ENCODE measurements around the gene ITGA8. TPM values are rescaled to one million over a fixed set of nuclear protein-coding genes. Genes with fewer than 3 reads are reported as not detected.
A peak's percentile ranks its signal among the peaks of the same experiment; 100 is the strongest.

The ITGA8 gene
- total RNA-seq, 1 donor = 2.5 TPM

DNA sequence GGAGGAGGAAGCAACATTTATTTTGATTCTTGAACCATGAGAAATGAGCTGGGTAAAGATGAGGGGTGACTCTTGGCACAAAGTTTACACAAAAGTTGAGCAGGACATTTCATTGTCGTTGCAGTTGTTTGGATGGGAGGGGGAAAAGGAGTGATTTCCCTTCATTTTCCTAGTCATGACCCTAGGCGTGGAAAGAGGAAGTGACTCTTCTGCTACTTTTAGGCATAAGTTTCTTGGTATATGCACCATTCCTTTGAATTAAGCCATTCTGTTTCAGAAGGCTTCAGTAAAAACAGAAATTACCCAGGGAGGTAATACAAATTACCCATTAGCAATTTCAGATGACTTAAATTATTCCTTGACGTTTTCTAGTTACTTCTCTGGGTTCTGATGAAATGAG, 234.7 kb downstream of the ITGA8 start:
- Histone ChIP-seq H4K20me1 (ENCODE audit: insufficient read depth, low read length) (no peaks in the 10 kb centered on the region), H3K27me3 (ENCODE audit: insufficient read depth, low read length) (peaks cover 4% of the 10 kb centered on the region), H3K79me2 (ENCODE audit: insufficient read depth, low read length) (no peaks in the 10 kb centered on the region), H2AFZ (ENCODE audit: low read length) (no peak overlapping the region), H3K4me1 (ENCODE audit: insufficient read depth, low read length) (peaks cover 22% of the 10 kb centered on the region), H3K4me3 (ENCODE audit: insufficient read depth, low read length) (no peak overlapping the region), H3K4me2 (ENCODE audit: insufficient read depth, low read length) (no peak overlapping the region), H3K9me3 (ENCODE audit: low read depth, low read length) (no peaks in the 10 kb centered on the region), H3K36me3 (ENCODE audit: insufficient read depth, low read length) (no peaks in the 10 kb centered on the region), H3K27ac (ENCODE audit: low read depth, low read length) (no peak overlapping the region)
- TF ChIP-seq, protein P1, sequence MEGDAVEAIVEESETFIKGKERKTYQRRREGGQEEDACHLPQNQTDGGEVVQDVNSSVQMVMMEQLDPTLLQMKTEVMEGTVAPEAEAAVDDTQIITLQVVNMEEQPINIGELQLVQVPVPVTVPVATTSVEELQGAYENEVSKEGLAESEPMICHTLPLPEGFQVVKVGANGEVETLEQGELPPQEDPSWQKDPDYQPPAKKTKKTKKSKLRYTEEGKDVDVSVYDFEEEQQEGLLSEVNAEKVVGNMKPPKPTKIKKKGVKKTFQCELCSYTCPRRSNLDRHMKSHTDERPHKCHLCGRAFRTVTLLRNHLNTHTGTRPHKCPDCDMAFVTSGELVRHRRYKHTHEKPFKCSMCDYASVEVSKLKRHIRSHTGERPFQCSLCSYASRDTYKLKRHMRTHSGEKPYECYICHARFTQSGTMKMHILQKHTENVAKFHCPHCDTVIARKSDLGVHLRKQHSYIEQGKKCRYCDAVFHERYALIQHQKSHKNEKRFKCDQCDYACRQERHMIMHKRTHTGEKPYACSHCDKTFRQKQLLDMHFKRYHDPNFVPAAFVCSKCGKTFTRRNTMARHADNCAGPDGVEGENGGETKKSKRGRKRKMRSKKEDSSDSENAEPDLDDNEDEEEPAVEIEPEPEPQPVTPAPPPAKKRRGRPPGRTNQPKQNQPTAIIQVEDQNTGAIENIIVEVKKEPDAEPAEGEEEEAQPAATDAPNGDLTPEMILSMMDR (IDR thresholded peaks at IDR 0.05; ENCODE audit: extremely low read depth, low read depth, low read length) = no peak
- no peak for DNase-seq (ENCODE audit: insufficient read length, low spot score, missing footprints)

DNA sequence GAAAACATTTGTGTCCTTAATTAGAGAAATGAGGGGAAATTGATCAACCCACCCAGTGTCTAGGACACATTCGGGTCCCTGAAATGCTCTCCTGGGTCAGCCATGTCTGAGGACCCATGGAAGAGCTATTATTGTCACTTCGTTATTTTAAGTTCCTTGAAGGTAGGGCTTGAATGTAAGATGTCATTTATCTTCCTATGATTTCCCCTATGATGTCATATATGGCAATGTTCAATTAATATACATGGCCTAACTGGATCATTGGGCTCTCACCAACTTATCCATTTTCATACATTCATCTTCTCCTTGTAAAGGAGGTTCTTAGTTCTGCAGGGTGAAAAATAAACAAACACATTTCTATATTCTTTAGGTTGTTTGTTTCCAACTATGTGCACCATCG, 235.6 kb downstream of the ITGA8 start:
- TF ChIP-seq, protein P1 (IDR thresholded peaks at IDR 0.05; ENCODE audit: extremely low read depth, low read depth, low read length) = no peak
- no peaks in the 10 kb centered on the region for H4K20me1 ChIP-seq (ENCODE audit: insufficient read depth, low read length)
- peaks cover 7% of the 10 kb centered on the region for H3K27me3 ChIP-seq (ENCODE audit: insufficient read depth, low read length)
- no peaks in the 10 kb centered on the region for H3K79me2 ChIP-seq (ENCODE audit: insufficient read depth, low read length)
- H2AFZ ChIP-seq (ENCODE audit: low read length) = no peak overlapping the region
- H3K27ac ChIP-seq (ENCODE audit: low read depth, low read length) = no peak overlapping the region
- H3K4me1 ChIP-seq (ENCODE audit: insufficient read depth, low read length) = peaks cover 22% of the 10 kb centered on the region
- no peaks in the 10 kb centered on the region for H3K36me3 ChIP-seq (ENCODE audit: insufficient read depth, low read length)
- no peak for DNase-seq (ENCODE audit: insufficient read length, low spot score, missing footprints)
- no peak overlapping the region for H3K4me3 ChIP-seq (ENCODE audit: insufficient read depth, low read length)
- no peaks in the 10 kb centered on the region for H3K9me3 ChIP-seq (ENCODE audit: low read depth, low read length)
- no peak overlapping the region for H3K4me2 ChIP-seq (ENCODE audit: insufficient read depth, low read length)

DNA sequence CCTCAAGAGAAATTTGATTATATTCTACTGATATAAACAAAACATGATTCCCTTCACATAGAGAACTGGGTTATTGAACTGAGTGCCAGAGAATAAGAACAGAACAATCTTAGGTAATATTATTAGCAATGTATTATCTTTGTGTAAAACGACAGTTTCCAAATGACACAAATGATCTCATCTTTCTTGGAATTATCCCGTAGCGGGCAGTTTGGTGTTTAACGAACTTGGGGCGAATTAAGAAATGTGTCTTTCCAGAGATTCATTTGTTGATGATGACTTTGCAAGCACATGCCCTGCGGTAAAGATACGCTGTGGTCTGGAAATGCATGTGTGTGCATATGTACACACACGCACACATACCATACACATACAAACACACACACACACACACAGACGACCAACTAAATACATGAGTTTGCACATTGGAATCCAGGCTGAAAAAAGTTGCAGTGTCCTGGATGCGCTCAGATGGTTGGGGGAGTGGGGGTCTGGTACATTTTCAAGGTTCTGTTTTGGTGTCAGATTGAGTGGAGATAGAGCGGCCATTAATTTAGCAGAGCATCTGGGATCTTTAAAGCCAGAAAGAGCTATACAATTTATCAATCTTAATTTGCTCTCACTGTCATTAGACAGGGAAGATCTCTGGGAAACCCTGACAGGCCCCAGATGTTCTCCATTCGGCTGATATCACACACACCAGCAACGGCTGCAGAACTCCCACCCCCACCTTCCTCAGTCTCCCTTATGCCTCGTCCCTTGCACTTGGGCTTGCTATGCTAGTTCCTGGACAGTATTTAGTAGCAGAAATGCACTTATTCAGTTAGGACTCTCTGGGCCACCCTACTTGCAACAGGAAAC, 236.3 kb downstream of the ITGA8 start:
- TF ChIP-seq, protein P1 (IDR thresholded peaks at IDR 0.05; ENCODE audit: extremely low read depth, low read depth, low read length) = no peak
- Histone ChIP-seq H3K4me3 (ENCODE audit: insufficient read depth, low read length) (no peak overlapping the region), H4K20me1 (ENCODE audit: insufficient read depth, low read length) (no peaks in the 10 kb centered on the region), H3K9me3 (ENCODE audit: low read depth, low read length) (no peaks in the 10 kb centered on the region), H3K79me2 (ENCODE audit: insufficient read depth, low read length) (no peaks in the 10 kb centered on the region), H3K27ac (ENCODE audit: low read depth, low read length) (no peak overlapping the region), H3K4me2 (ENCODE audit: insufficient read depth, low read length) (no peak overlapping the region), H3K27me3 (ENCODE audit: insufficient read depth, low read length) (peaks cover 13% of the 10 kb centered on the region), H3K4me1 (ENCODE audit: insufficient read depth, low read length) (peaks cover 22% of the 10 kb centered on the region), H3K36me3 (ENCODE audit: insufficient read depth, low read length) (no peaks in the 10 kb centered on the region), H2AFZ (ENCODE audit: low read length) (no peak overlapping the region)
- DNase-seq (ENCODE audit: insufficient read length, low spot score, missing footprints) = no peak

DNA sequence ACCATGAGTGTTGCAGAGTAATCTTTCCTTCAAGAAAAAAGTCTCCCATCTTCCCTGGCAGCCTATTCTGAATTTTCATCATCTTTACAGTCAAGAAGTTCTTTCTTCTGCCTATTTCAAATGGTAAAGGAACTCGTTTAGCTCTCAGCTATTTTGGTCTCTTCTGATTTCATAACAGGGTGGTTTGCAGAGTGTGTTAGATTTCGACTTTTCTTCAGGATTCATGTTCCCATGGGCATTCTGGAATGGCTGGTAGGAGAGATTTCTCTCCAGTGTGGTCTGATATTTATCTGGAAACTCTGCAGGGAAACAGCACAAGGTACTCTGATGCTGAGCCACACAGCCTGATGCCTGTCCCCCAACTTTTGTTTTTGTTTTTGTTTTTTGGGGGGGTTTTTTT, 237.6 kb downstream of the ITGA8 start:
- Histone ChIP-seq H3K79me2 (ENCODE audit: insufficient read depth, low read length) (no peaks in the 10 kb centered on the region), H3K27ac (ENCODE audit: low read depth, low read length) (no peak overlapping the region), H3K4me2 (ENCODE audit: insufficient read depth, low read length) (no peak overlapping the region), H4K20me1 (ENCODE audit: insufficient read depth, low read length) (no peaks in the 10 kb centered on the region), H3K4me1 (ENCODE audit: insufficient read depth, low read length) (peaks cover 22% of the 10 kb centered on the region), H3K9me3 (ENCODE audit: low read depth, low read length) (no peaks in the 10 kb centered on the region), H3K4me3 (ENCODE audit: insufficient read depth, low read length) (no peak overlapping the region), H2AFZ (ENCODE audit: low read length) (peak overlapping the region; percentile 54), H3K27me3 (ENCODE audit: insufficient read depth, low read length) (peaks cover 14% of the 10 kb centered on the region), H3K36me3 (ENCODE audit: insufficient read depth, low read length) (no peaks in the 10 kb centered on the region)
- TF ChIP-seq, protein P1 (IDR thresholded peaks at IDR 0.05; ENCODE audit: extremely low read depth, low read depth, low read length) = no peak
- peak; percentile 66 for DNase-seq (ENCODE audit: insufficient read length, low spot score, missing footprints)
